B cell (primary cell): Measurements from ENCODE around the gene TOP2B. TPM values are rescaled to one million over a fixed set of nuclear protein-coding genes. Genes with fewer than 3 reads are reported as not detected.

Source experiments
- ATAC-seq: fragments of 200-7000 bp; cut with Tn5 transposase; one replicate; pipeline ENCODE4 v1.10.0; 2021; ENCODE audit warnings: low read depth, mild to moderate bottlenecking, moderate number of reproducible peaks, moderate library complexity
- CTCF ChIA-PET: fragments of 350-600 bp; sonication (Branson Sonifier 250); formaldehyde crosslinking; loops from one replicate; lab custom pipeline; 2021; ENCODE audit warnings: antibody characterized with exemption, inconsistent platforms; lab: Charles Lee
- POLR2A ChIA-PET: fragments of 350-600 bp; sonication (Branson Sonifier 250); formaldehyde crosslinking; loops from one replicate; lab custom pipeline; 2021; ENCODE audit warnings: antibody characterized with exemption; lab: Charles Lee
- DNase-seq: peaks from one replicate; pipeline ENCODE4 v3.0.0; 2013
- H2AFZ ChIP-seq: 2 replicates; pipeline ENCODE4 v1.6.1; 2012; ENCODE audit warnings: mild to moderate bottlenecking, low read depth, low read length; ENCODE audit not compliant: insufficient read depth, poor library complexity, severe bottlenecking
- H3K27ac ChIP-seq, 2 donors: 1 replicate in 1 of 2; 2 replicates in 1 of 2; pipeline ENCODE4 v1.5.1; 2012 to 2013; ENCODE audit warnings: low read length in 2 of 2, mild to moderate bottlenecking in 2 of 2, moderate library complexity in 1 of 2
- H3K27me3 ChIP-seq, 4 experiments: fragments of 200-600 bp in 1 of 4; sonication (generic) in 1 of 4; replicated peaks in 1 of 4; 1 replicate in 2 of 4; 2 replicates in 2 of 4; pipeline versions ENCODE4 v1.6.1 to v1.7.0; 2013 to 2016; ENCODE audit warnings: low read length in 3 of 4, mild to moderate bottlenecking in 2 of 4, mixed read lengths in 1 of 4, moderate library complexity in 1 of 4; ENCODE audit not compliant: insufficient read depth in 4 of 4, control insufficient read depth in 3 of 4; ENCODE audit errors: control extremely low read depth in 1 of 4
- H3K36me3 ChIP-seq, 2 experiments: replicated peaks in 1 of 2; 1 replicate in 1 of 2; 2 replicates in 1 of 2; pipeline versions ENCODE4 v1.6.1 to v1.7.1; 2013; ENCODE audit warnings: low read length in 1 of 2; ENCODE audit not compliant: insufficient read depth in 2 of 2, control insufficient read depth in 1 of 2; ENCODE audit errors: control extremely low read depth in 1 of 2, extremely low read depth in 1 of 2
- H3K4me1 ChIP-seq, 2 donors: fragments of 200-600 bp in 1 of 2; sonication (generic) in 1 of 2; 1 replicate in 1 of 2; 2 replicates in 1 of 2; pipeline versions ENCODE4 v1.5.1 to v1.6.1; 2013 to 2017; ENCODE audit warnings: low read length in 2 of 2; ENCODE audit not compliant: control insufficient read depth in 2 of 2, insufficient read depth in 2 of 2
- H3K4me2 ChIP-seq: replicated peaks from 2 replicates; pipeline ENCODE3; 2012; ENCODE audit warnings: mild to moderate bottlenecking, low read depth, low read length; ENCODE audit not compliant: poor library complexity, severe bottlenecking
- H3K4me3 ChIP-seq, 5 experiments: fragments of 200-600 bp in 1 of 5; sonication (generic) in 1 of 5; 1 replicate in 3 of 5; 2 replicates in 2 of 5; pipeline versions ENCODE4 v1.5.1 to v1.7.0; 2011 to 2016; ENCODE audit warnings: low read length in 4 of 5, mild to moderate bottlenecking in 4 of 5, low read depth in 2 of 5, control low read depth in 1 of 5, moderate library complexity in 1 of 5; ENCODE audit not compliant: insufficient read depth in 1 of 5; ENCODE audit errors: control extremely low read depth in 1 of 5, extremely low read depth in 1 of 5
- H3K79me2 ChIP-seq: fragments of 200-600 bp; sonication (generic); one replicate; pipeline ENCODE4 v1.6.0; 2016; ENCODE audit warnings: low read length; ENCODE audit not compliant: control insufficient read depth, insufficient read depth
- H3K9ac ChIP-seq: fragments of 200-600 bp; sonication (generic); 2 replicates; pipeline ENCODE4 v1.6.1; 2017; ENCODE audit warnings: mild to moderate bottlenecking, low read length, moderate library complexity
- H3K9me3 ChIP-seq, 3 donors: one replicate each; pipeline versions ENCODE4 v1.6.1 to v1.7.1; 2013; ENCODE audit warnings: low read length in 2 of 3; ENCODE audit not compliant: control insufficient read depth in 2 of 3, insufficient read depth in 1 of 3; ENCODE audit errors: control extremely low read depth in 1 of 3
- H4K20me1 ChIP-seq: 2 replicates; pipeline ENCODE4 v1.6.0; 2012; ENCODE audit warnings: mild to moderate bottlenecking, low read length; ENCODE audit not compliant: insufficient read depth, control insufficient read depth, poor library complexity, severe bottlenecking
- H3K27ac Mint-ChIP-seq: one replicate; pipeline ENCODE4 v1.8.0; 2021; ENCODE audit warnings: mixed read lengths
- H3K27me3 Mint-ChIP-seq: one replicate; pipeline ENCODE4 v1.8.0; 2021; ENCODE audit warnings: mixed read lengths
- H3K4me1 Mint-ChIP-seq: one replicate; pipeline ENCODE4 v1.8.0; 2021; ENCODE audit warnings: mixed read lengths
- H3K4me3 Mint-ChIP-seq: one replicate; pipeline ENCODE4 v1.8.0; 2021; ENCODE audit warnings: mixed read lengths
- H3K9me3 Mint-ChIP-seq: one replicate; pipeline ENCODE4 v1.8.0; 2022; ENCODE audit warnings: mixed read lengths; ENCODE audit not compliant: insufficient read depth
- CTCF ChIP-seq: fragments of 200-600 bp; IDR thresholded peaks from one replicate; pipeline ENCODE4 v1.8.0; 2022; ENCODE audit warnings: antibody characterized with exemption, mild to moderate bottlenecking
- EZH2 ChIP-seq: IDR thresholded peaks from 2 replicates; pipeline ENCODE4 v1.6.1; 2012; ENCODE audit warnings: borderline replicate concordance, low read depth, mild to moderate bottlenecking, moderate library complexity, low read length; ENCODE audit not compliant: insufficient read depth, poor library complexity, severe bottlenecking
- WGBS: methylation state at CpG from one replicate; pipeline ENCODE4 v1.1.5; 2013; ENCODE audit warnings: missing lambda C conversion rate; ENCODE audit not compliant: insufficient coverage; 5-methylcytosine and 5-hydroxymethylcytosine counted together
- intact Hi-C: fragments of 100-400 bp; cut with micrococcal nuclease; formaldehyde crosslinking; loops from one replicate; pipeline ENCODE4 v1.10.0; 2022
- polyA plus RNA-seq: library from polyadenylated mRNA; depleted of rRNA; stranded (reverse); fragments of >200 nt; gene quantifications from 2 replicates; pipeline ENCODE4 v1.2.3, GENCODE V29; 2012
- total RNA-seq, 2 donors: library from RNA; stranded (reverse); fragments of 120-200 nt in 1 of 2; gene quantifications; 1 replicate in 1 of 2; 2 replicates in 1 of 2; pipeline versions ENCODE4 v1.2.3 to v1.2.4, GENCODE V29; 2013 to 2022

Gene TOP2B
- total and polyA plus RNA-seq, 2 donors (not counting 1 experiment from before 2014, with no cell fraction given) = 22.2 to 149 TPM

GRCh38 chr3:25583343-25583742, 81.4 kb downstream of the TOP2B start:
- no peak overlapping the region for H3K27ac ChIP-seq
- DNase-seq = no peak
- ChIA-PET POLR2A (no interaction called here), CTCF (no interaction called here)
- 93% methylated on average over 7 of the region's 10 CpGs for WGBS
- intact Hi-C loops = no loop called here
- no peaks in the 10 kb centered on the region for H3K36me3 ChIP-seq
- ATAC-seq = no peak
- no peak for TF ChIP-seq CTCF
- TF ChIP-seq EZH2 = no peak
- no peaks in the 10 kb centered on the region for H3K9me3 Mint-ChIP-seq
- H3K27me3 Mint-ChIP-seq = peaks cover 7% of the 10 kb centered on the region
- H3K79me2 ChIP-seq = no peaks in the 10 kb centered on the region
- H3K27ac Mint-ChIP-seq = no peak overlapping the region
- no peak overlapping the region for H3K4me3 Mint-ChIP-seq
- no peak overlapping the region for H3K4me3 ChIP-seq
- no peaks in the 10 kb centered on the region for H3K27me3 ChIP-seq
- H3K4me2 ChIP-seq = no peak overlapping the region
- no peaks in the 10 kb centered on the region for H3K4me1 ChIP-seq
- no peaks in the 10 kb centered on the region for H3K4me1 Mint-ChIP-seq
- no peak overlapping the region for H2AFZ ChIP-seq
- H4K20me1 ChIP-seq = no peaks in the 10 kb centered on the region
- no peaks in the 10 kb centered on the region for H3K9me3 ChIP-seq
- H3K9ac ChIP-seq = no peak overlapping the region

- CTCF ChIA-PET = interaction anchor here (1.4 kb wide), 1 partner anchor 11 kb away, joined by 3 read pairs; no protein-coding TSS in a partner anchor
- 100% methylated on average over 2 of the region's 2 CpGs for WGBS
- Histone ChIP-seq H3K36me3 (no peaks in the 10 kb centered on the region), H2AFZ (no peak overlapping the region), H3K27ac (no peak overlapping the region), H3K9ac (no peak overlapping the region), H3K4me2 (no peak overlapping the region), H3K9me3 (no peaks in the 10 kb centered on the region), H3K4me1 (no peaks in the 10 kb centered on the region), H3K79me2 (no peaks in the 10 kb centered on the region), H3K4me3 (no peak overlapping the region), H3K27me3 (no peaks in the 10 kb centered on the region), H4K20me1 (no peaks in the 10 kb centered on the region)
- TF ChIP-seq CTCF (no peak), EZH2 (no peak)
- H3K9me3 Mint-ChIP-seq = no peaks in the 10 kb centered on the region
- H3K27me3 Mint-ChIP-seq = peaks cover 12% of the 10 kb centered on the region
- no peak overlapping the region for H3K4me3 Mint-ChIP-seq
- H3K27ac Mint-ChIP-seq = no peak overlapping the region
- POLR2A ChIA-PET = no interaction called here
- ATAC-seq (no peak), DNase-seq (no peak)
- H3K4me1 Mint-ChIP-seq = no peaks in the 10 kb centered on the region
- intact Hi-C loops = no loop called here
These were observed 82.5 kb downstream of the TOP2B start for GRCh38 chr3:25582242-25582641.
